ENCODE results near the gene ATOH8.

GRCh38 chr2:85801871-85802270 lies 48.1 kb downstream of the ATOH8 start:
- TF ChIP-seq, protein P1, sequence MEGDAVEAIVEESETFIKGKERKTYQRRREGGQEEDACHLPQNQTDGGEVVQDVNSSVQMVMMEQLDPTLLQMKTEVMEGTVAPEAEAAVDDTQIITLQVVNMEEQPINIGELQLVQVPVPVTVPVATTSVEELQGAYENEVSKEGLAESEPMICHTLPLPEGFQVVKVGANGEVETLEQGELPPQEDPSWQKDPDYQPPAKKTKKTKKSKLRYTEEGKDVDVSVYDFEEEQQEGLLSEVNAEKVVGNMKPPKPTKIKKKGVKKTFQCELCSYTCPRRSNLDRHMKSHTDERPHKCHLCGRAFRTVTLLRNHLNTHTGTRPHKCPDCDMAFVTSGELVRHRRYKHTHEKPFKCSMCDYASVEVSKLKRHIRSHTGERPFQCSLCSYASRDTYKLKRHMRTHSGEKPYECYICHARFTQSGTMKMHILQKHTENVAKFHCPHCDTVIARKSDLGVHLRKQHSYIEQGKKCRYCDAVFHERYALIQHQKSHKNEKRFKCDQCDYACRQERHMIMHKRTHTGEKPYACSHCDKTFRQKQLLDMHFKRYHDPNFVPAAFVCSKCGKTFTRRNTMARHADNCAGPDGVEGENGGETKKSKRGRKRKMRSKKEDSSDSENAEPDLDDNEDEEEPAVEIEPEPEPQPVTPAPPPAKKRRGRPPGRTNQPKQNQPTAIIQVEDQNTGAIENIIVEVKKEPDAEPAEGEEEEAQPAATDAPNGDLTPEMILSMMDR (IDR thresholded peaks at IDR 0.05): no peak
- TF ChIP-seq POLR2A (IDR thresholded peaks at IDR 0.05): no peak
